ENCODE measurements around the gene ZNF227. TPM values are rescaled to one million over a fixed set of nuclear protein-coding genes. Genes with fewer than 3 reads are reported as not detected.
"Not testable (repeated sequence)": the region's sequence is repeated elsewhere in the genome, so short reads cannot be mapped to it uniquely, and the experiment has no call there.

The ZNF227 gene
- total RNA-seq, 1 experiment from 2014 or later = 29.4 TPM

- Mint-ChIP-seq H3K27me3 (ENCODE audit: unreplicated experiment) (no peaks in the 10 kb centered on the region), H3K4me3 (ENCODE audit: low read depth, unreplicated experiment) (no peak overlapping the region), H3K4me1 (ENCODE audit: low read depth, unreplicated experiment) (no peaks in the 10 kb centered on the region), H3K9me3 (ENCODE audit: low read depth, unreplicated experiment) (peaks cover 9% of the 10 kb centered on the region), H3K36me3 (ENCODE audit: insufficient read depth, unreplicated experiment) (peaks cover 16% of the 10 kb centered on the region), H3K27ac (ENCODE audit: unreplicated experiment) (no peak overlapping the region)
- no peak for DNase-seq
- TF ChIP-seq CTCF (IDR thresholded peaks at IDR 0.05; ENCODE audit: unreplicated experiment) = no peak
- CTCF ChIA-PET = no interaction called here
- no TSS peak for BruUV-seq (replicated peaks)
- intact Hi-C loops (cut with micrococcal nuclease; ENCODE audit: unreplicated experiment) = loop anchor here (5.0 kb wide), 1 partner anchor 92 kb away; the partner anchor contains the start of gene ZNF225
Observed at GRCh38 chr19:44204772-44205171, 7.6 kb upstream of the ZNF227 start.

GRCh38 chr19:44207126-44207803 lies 5.1 kb upstream of the ZNF227 start:
- intact Hi-C loops (cut with micrococcal nuclease; ENCODE audit: unreplicated experiment) = loop anchor here (1.0 to 5.0 kb wide), 2 partner anchors 43 to 95 kb away; partner anchors contain the start of gene ZNF225
- H3K27me3 Mint-ChIP-seq (ENCODE audit: unreplicated experiment) = no peaks in the 10 kb centered on the region
- peak overlapping the region; percentile 88 for H3K4me3 Mint-ChIP-seq (ENCODE audit: low read depth, unreplicated experiment)
- no peak for TF ChIP-seq CTCF (IDR thresholded peaks at IDR 0.05; ENCODE audit: unreplicated experiment)
- H3K36me3 Mint-ChIP-seq (ENCODE audit: insufficient read depth, unreplicated experiment) = peaks cover 20% of the 10 kb centered on the region
- peaks cover 6% of the 10 kb centered on the region for H3K9me3 Mint-ChIP-seq (ENCODE audit: low read depth, unreplicated experiment)
- H3K4me1 Mint-ChIP-seq (ENCODE audit: low read depth, unreplicated experiment) = no peaks in the 10 kb centered on the region
- peak overlapping the region; percentile 75 for H3K27ac Mint-ChIP-seq (ENCODE audit: unreplicated experiment)
- BruUV-seq (replicated peaks) = no TSS peak
- CTCF ChIA-PET = interaction anchor here (0.5 to 1.3 kb wide), 5 partner anchors 43 to 1146 kb away, joined by 3 to 5 read pairs (median 3); partner anchors contain the start of genes ZNF180, ZNF226 and ZNF235
- DNase-seq = peak; percentile 94

- DNase-seq = no peak
- no peaks in the 10 kb centered on the region for H3K9me3 Mint-ChIP-seq (ENCODE audit: low read depth, unreplicated experiment)
- intact Hi-C loops (cut with micrococcal nuclease; ENCODE audit: unreplicated experiment) = loop anchor here (2.0 kb wide), 1 partner anchor 92 kb away; the partner anchor contains the start of gene ZNF235
- CTCF ChIA-PET = interaction anchor here (0.7 to 1.1 kb wide), 5 partner anchors 48 to 677 kb away, joined by 4 to 10 read pairs (median 5); partner anchors contain the start of gene ZNF226
- BruUV-seq (replicated peaks) = TSS peak; percentile 57
- no peak for TF ChIP-seq CTCF (IDR thresholded peaks at IDR 0.05; ENCODE audit: unreplicated experiment)
- H3K4me3 Mint-ChIP-seq (ENCODE audit: low read depth, unreplicated experiment) = peak overlapping the region; percentile 86
- no peaks in the 10 kb centered on the region for H3K27me3 Mint-ChIP-seq (ENCODE audit: unreplicated experiment)
- peaks cover 8% of the 10 kb centered on the region for H3K4me1 Mint-ChIP-seq (ENCODE audit: low read depth, unreplicated experiment)
- peaks cover 46% of the 10 kb centered on the region for H3K36me3 Mint-ChIP-seq (ENCODE audit: insufficient read depth, unreplicated experiment)
- peak overlapping the region; percentile 24 for H3K27ac Mint-ChIP-seq (ENCODE audit: unreplicated experiment)
Observed at GRCh38 chr19:44212866-44213346, 574 bp downstream of the ZNF227 start.

GRCh38 chr19:44219926-44220325 lies 7.6 kb downstream of the ZNF227 start:
- DNase-seq; intact Hi-C loops (cut with micrococcal nuclease; ENCODE audit: unreplicated experiment); CTCF ChIA-PET; H3K4me3 Mint-ChIP-seq (ENCODE audit: low read depth, unreplicated experiment); BruUV-seq (replicated peaks); H3K4me1 Mint-ChIP-seq (ENCODE audit: low read depth, unreplicated experiment); H3K27me3 Mint-ChIP-seq (ENCODE audit: unreplicated experiment); H3K27ac Mint-ChIP-seq (ENCODE audit: unreplicated experiment); H3K9me3 Mint-ChIP-seq (ENCODE audit: low read depth, unreplicated experiment): not testable (repeated sequence)
- H3K36me3 Mint-ChIP-seq (ENCODE audit: insufficient read depth, unreplicated experiment) = peaks cover 27% of the 10 kb centered on the region

GRCh38 chr19:44220761-44221160 lies 8.4 kb downstream of the ZNF227 start:
- H3K4me3 Mint-ChIP-seq (ENCODE audit: low read depth, unreplicated experiment); H3K27me3 Mint-ChIP-seq (ENCODE audit: unreplicated experiment); H3K4me1 Mint-ChIP-seq (ENCODE audit: low read depth, unreplicated experiment); DNase-seq; BruUV-seq (replicated peaks); H3K9me3 Mint-ChIP-seq (ENCODE audit: low read depth, unreplicated experiment); CTCF ChIA-PET; H3K27ac Mint-ChIP-seq (ENCODE audit: unreplicated experiment); intact Hi-C loops (cut with micrococcal nuclease; ENCODE audit: unreplicated experiment): not testable (repeated sequence)
- peaks cover 22% of the 10 kb centered on the region for H3K36me3 Mint-ChIP-seq (ENCODE audit: insufficient read depth, unreplicated experiment)

GRCh38 chr19:44221291-44221690 lies 9.0 kb downstream of the ZNF227 start:
- H3K9me3 Mint-ChIP-seq (ENCODE audit: low read depth, unreplicated experiment); CTCF ChIA-PET; H3K4me3 Mint-ChIP-seq (ENCODE audit: low read depth, unreplicated experiment); DNase-seq; BruUV-seq (replicated peaks); H3K4me1 Mint-ChIP-seq (ENCODE audit: low read depth, unreplicated experiment); intact Hi-C loops (cut with micrococcal nuclease; ENCODE audit: unreplicated experiment); H3K27me3 Mint-ChIP-seq (ENCODE audit: unreplicated experiment); H3K27ac Mint-ChIP-seq (ENCODE audit: unreplicated experiment): not testable (repeated sequence)
- H3K36me3 Mint-ChIP-seq (ENCODE audit: insufficient read depth, unreplicated experiment) = peaks cover 21% of the 10 kb centered on the region

All from Calu3 (cell line).